ENCODE results near the gene STK11. TPM values are rescaled to one million over a fixed set of nuclear protein-coding genes. Genes with fewer than 3 reads are reported as not detected.

The STK11 gene
- total RNA-seq, 2 experiments from 2014 or later, result 76.5 to 78.4 TPM

- intact Hi-C loops (cut with micrococcal nuclease; ENCODE audit: unreplicated experiment), result loop anchor here (5.0 kb wide), 1 partner anchor 40 kb away; no protein-coding TSS in a partner anchor
- ChIA-PET CTCF (ENCODE audit: unreplicated experiment) (interaction anchor here (0.5 kb wide), 1 partner anchor 58 kb away, joined by 9 read pairs; no protein-coding TSS in a partner anchor), POLR2A (no interaction called here)
- Histone ChIP-seq H3K4me2 (ENCODE audit: low read length) (peak overlapping the region; percentile 100; the same call in 1 of the 2 replicates), H3K79me2 (ENCODE audit: insufficient read depth, low read depth, low read length) (peaks cover 16% of the 10 kb centered on the region; the same call in 1 of the 2 replicates), H3K9me2 (ENCODE audit: insufficient read depth, low read length) (no peaks in the 10 kb centered on the region), H3K4me3 (ENCODE audit: low read depth, low read length, poor library complexity, severe bottlenecking) (no peak overlapping the region), H3K36me3 (ENCODE audit: insufficient read depth, low read length) (peaks cover 4% of the 10 kb centered on the region), H3K27ac (ENCODE audit: low read depth, low read length, poor library complexity, severe bottlenecking) (no peak overlapping the region), H2AFZ (ENCODE audit: low read length) (no peak overlapping the region), H3K9me3 (ENCODE audit: low read length) (no peaks in the 10 kb centered on the region), H3K4me1 (ENCODE audit: insufficient read depth, low read length, poor library complexity, severe bottlenecking) (peaks cover 15% of the 10 kb centered on the region), H4K20me1 (ENCODE audit: insufficient read depth, low read length) (no peaks in the 10 kb centered on the region)
- TF ChIP-seq EZH2phosphoT487 (IDR thresholded peaks at IDR 0.05; ENCODE audit: borderline replicate concordance, low read depth, low read length) (no peak), CTCF (conservative IDR thresholded peaks at IDR 0.05; ENCODE audit: low read length) (no peak)
- DNase-seq (ENCODE audit: low spot score), result no peak
- BruUV-seq (replicated peaks), result no TSS peak
These were observed 33.7 kb upstream of the STK11 start for GRCh38 chr19:1171755-1172352.

- Histone ChIP-seq H2AFZ (ENCODE audit: low read length) (no peak overlapping the region), H3K4me1 (ENCODE audit: insufficient read depth, low read length, poor library complexity, severe bottlenecking) (peaks cover 15% of the 10 kb centered on the region), H4K20me1 (ENCODE audit: insufficient read depth, low read length) (no peaks in the 10 kb centered on the region), H3K4me3 (ENCODE audit: low read depth, low read length, poor library complexity, severe bottlenecking) (peak overlapping the region; percentile 100), H3K9me3 (ENCODE audit: low read length) (no peaks in the 10 kb centered on the region), H3K9me2 (ENCODE audit: insufficient read depth, low read length) (no peaks in the 10 kb centered on the region), H3K36me3 (ENCODE audit: insufficient read depth, low read length) (no peaks in the 10 kb centered on the region; the same call in 1 of the 2 replicates), H3K4me2 (ENCODE audit: low read length) (peak overlapping the region; percentile 100), H3K79me2 (ENCODE audit: insufficient read depth, low read depth, low read length) (peaks cover 16% of the 10 kb centered on the region; the same call in 1 of the 2 replicates), H3K27ac (ENCODE audit: low read depth, low read length, poor library complexity, severe bottlenecking) (no peak overlapping the region)
- TF ChIP-seq EZH2phosphoT487 (IDR thresholded peaks at IDR 0.05; ENCODE audit: borderline replicate concordance, low read depth, low read length) (no peak), CTCF (conservative IDR thresholded peaks at IDR 0.05; ENCODE audit: low read length) (no peak)
- intact Hi-C loops (cut with micrococcal nuclease; ENCODE audit: unreplicated experiment), result loop anchor here (5.0 kb wide), 1 partner anchor 40 kb away; no protein-coding TSS in a partner anchor
- no TSS peak for BruUV-seq (replicated peaks)
- POLR2A ChIA-PET, result no interaction called here
- DNase-seq (ENCODE audit: low spot score), result no peak
- CTCF ChIA-PET (ENCODE audit: unreplicated experiment), result no interaction called here
These were observed 33.0 kb upstream of the STK11 start for GRCh38 chr19:1172353-1173158.
